ENCODE results near the gene CENPK. TPM values are rescaled to one million over a fixed set of nuclear protein-coding genes. Genes with fewer than 3 reads are reported as not detected.
"Not testable (repeated sequence)": the region's sequence is repeated elsewhere in the genome, so short reads cannot be mapped to it uniquely, and the experiment has no call there.

CENPK gene
- total RNA-seq, 2 donors from 2014 or later, result 70.5 to 104 TPM

- not testable (repeated sequence) for H3K36me3 Mint-ChIP-seq (ENCODE audit: insufficient read depth in 2 of 2); H3K27ac Mint-ChIP-seq; H3K27me3 Mint-ChIP-seq (ENCODE audit: low read depth)
Measured at GRCh38 chr5:65486803-65487202, 76.2 kb downstream of the CENPK start.

GRCh38 chr5:65485405-65485804, 77.6 kb downstream of the CENPK start:
- H3K27ac Mint-ChIP-seq, result no peak overlapping the region
- peaks cover 15% of the 10 kb centered on the region for H3K4me1 Mint-ChIP-seq (ENCODE audit: low read depth)
- DNase-seq (no peak), ATAC-seq (replicated peaks in 1 of 2) (no peak)
- H3K4me3 Mint-ChIP-seq, result no peak overlapping the region
- peaks cover 0 to 1% of the 10 kb centered on the region in 2 donors for H3K36me3 Mint-ChIP-seq (ENCODE audit: insufficient read depth in 2 of 2)
- H3K27me3 Mint-ChIP-seq (ENCODE audit: low read depth), result no peaks in the 10 kb centered on the region
- no peaks in the 10 kb centered on the region for H3K9me3 Mint-ChIP-seq

More at GRCh38 chr5:65486803-65487202, 76.2 kb downstream of the CENPK start:
- not testable (repeated sequence) for H3K4me3 Mint-ChIP-seq; H3K9me3 Mint-ChIP-seq; DNase-seq; ATAC-seq (replicated peaks in 1 of 2)
- H3K4me1 Mint-ChIP-seq (ENCODE audit: low read depth), result peaks cover 15% of the 10 kb centered on the region

- H3K36me3 Mint-ChIP-seq (ENCODE audit: insufficient read depth in 2 of 2), result peaks cover 0 to 1% of the 10 kb centered on the region in 2 donors
- no peak overlapping the region for H3K4me3 Mint-ChIP-seq
- DNase-seq, result no peak
- peak; percentile 49 to 51 for ATAC-seq (replicated peaks in 1 of 2)
- H3K27ac Mint-ChIP-seq, result peak overlapping the region; percentile 93
- H3K4me1 Mint-ChIP-seq (ENCODE audit: low read depth), result peaks cover 15% of the 10 kb centered on the region
- no peaks in the 10 kb centered on the region for H3K27me3 Mint-ChIP-seq (ENCODE audit: low read depth)
- no peaks in the 10 kb centered on the region for H3K9me3 Mint-ChIP-seq
Measured at GRCh38 chr5:65483546-65484346, 79.2 kb downstream of the CENPK start.

GRCh38 chr5:65482736-65483545, 80.0 kb downstream of the CENPK start:
- Mint-ChIP-seq H3K27me3 (ENCODE audit: low read depth) (no peaks in the 10 kb centered on the region), H3K27ac (peak overlapping the region; percentile 97), H3K4me3 (no peak overlapping the region), H3K36me3 (ENCODE audit: insufficient read depth in 2 of 2) (peaks cover 0 to 1% of the 10 kb centered on the region in 2 donors), H3K4me1 (ENCODE audit: low read depth) (peaks cover 15% of the 10 kb centered on the region), H3K9me3 (no peaks in the 10 kb centered on the region)
- ATAC-seq (replicated peaks in 1 of 2) (no peak), DNase-seq (peak in 1 of 2 donors; percentile 9)

GRCh38 chr5:65482296-65482735, 80.7 kb downstream of the CENPK start:
- Mint-ChIP-seq H3K36me3 (ENCODE audit: insufficient read depth in 2 of 2) (peaks cover 0 to 1% of the 10 kb centered on the region in 2 donors), H3K27me3 (ENCODE audit: low read depth) (no peaks in the 10 kb centered on the region), H3K4me1 (ENCODE audit: low read depth) (peaks cover 15% of the 10 kb centered on the region), H3K27ac (peak overlapping the region; percentile 97), H3K9me3 (no peaks in the 10 kb centered on the region), H3K4me3 (no peak overlapping the region)
- DNase-seq, result no peak
- peak; percentile 15 to 20 for ATAC-seq (replicated peaks in 1 of 2)

- Mint-ChIP-seq H3K4me1 (ENCODE audit: low read depth) (peaks cover 15% of the 10 kb centered on the region), H3K27me3 (ENCODE audit: low read depth) (no peaks in the 10 kb centered on the region)
- peak; percentile 94 to 95 for ATAC-seq (replicated peaks in 1 of 2)
Measured at GRCh38 chr5:65481635-65482295, 81.2 kb downstream of the CENPK start, which contains the start of gene ADAMTS6. ADAMTS6 (minus strand) TSS chr5:65481920; CDS start chr5:65473673, 8,247 bp downstream.

GRCh38 chr5:65481171-65481581, 81.8 kb downstream of the CENPK start:
- H3K27ac Mint-ChIP-seq, result peak overlapping the region; percentile 97
- no peak overlapping the region for H3K4me3 Mint-ChIP-seq
- no peaks in the 10 kb centered on the region for H3K27me3 Mint-ChIP-seq (ENCODE audit: low read depth)
- H3K9me3 Mint-ChIP-seq, result no peaks in the 10 kb centered on the region
- H3K36me3 Mint-ChIP-seq (ENCODE audit: insufficient read depth in 2 of 2), result peaks cover 0 to 1% of the 10 kb centered on the region in 2 donors
- ATAC-seq (replicated peaks in 1 of 2), result peak; percentile 13 to 18
- DNase-seq, result no peak
- H3K4me1 Mint-ChIP-seq (ENCODE audit: low read depth), result peaks cover 15% of the 10 kb centered on the region

More at GRCh38 chr5:65481635-65482295, 81.2 kb downstream of the CENPK start, which contains the start of gene ADAMTS6:
- DNase-seq, result peak; percentile 78 to 82
- H3K36me3 Mint-ChIP-seq (ENCODE audit: insufficient read depth in 2 of 2), result peaks cover 0 to 1% of the 10 kb centered on the region in 2 donors
- H3K27ac Mint-ChIP-seq, result peak within 1 kb of the TSS; percentile 97
- no peaks in the 10 kb centered on the region for H3K9me3 Mint-ChIP-seq
- H3K4me3 Mint-ChIP-seq, result no peak within 1 kb of the TSS

GRCh38 chr5:65480306-65480865, 82.6 kb downstream of the CENPK start:
- DNase-seq, result peak; percentile 30 to 42
- ATAC-seq (replicated peaks in 1 of 2), result peak; percentile 29 to 43
- Mint-ChIP-seq H3K27ac (no peak overlapping the region), H3K4me3 (no peak overlapping the region), H3K4me1 (ENCODE audit: low read depth) (peaks cover 20% of the 10 kb centered on the region), H3K9me3 (no peaks in the 10 kb centered on the region), H3K36me3 (ENCODE audit: insufficient read depth in 2 of 2) (peaks cover 0 to 1% of the 10 kb centered on the region in 2 donors), H3K27me3 (ENCODE audit: low read depth) (no peaks in the 10 kb centered on the region)

GRCh38 chr5:65479527-65479926, 83.4 kb downstream of the CENPK start:
- H3K4me1 Mint-ChIP-seq (ENCODE audit: low read depth), result peaks cover 20% of the 10 kb centered on the region
- H3K27me3 Mint-ChIP-seq (ENCODE audit: low read depth), result no peaks in the 10 kb centered on the region
- peaks cover 0 to 1% of the 10 kb centered on the region in 2 donors for H3K36me3 Mint-ChIP-seq (ENCODE audit: insufficient read depth in 2 of 2)
- ATAC-seq (replicated peaks in 1 of 2), result no peak
- DNase-seq, result no peak
- no peaks in the 10 kb centered on the region for H3K9me3 Mint-ChIP-seq
- H3K27ac Mint-ChIP-seq, result no peak overlapping the region
- no peak overlapping the region for H3K4me3 Mint-ChIP-seq

- H3K27ac Mint-ChIP-seq, result no peak overlapping the region
- peaks cover 17% of the 10 kb centered on the region for H3K4me1 Mint-ChIP-seq (ENCODE audit: low read depth)
- H3K4me3 Mint-ChIP-seq, result no peak overlapping the region
- no peak for DNase-seq
- peaks cover 0 to 1% of the 10 kb centered on the region in 2 donors for H3K36me3 Mint-ChIP-seq (ENCODE audit: insufficient read depth in 2 of 2)
- ATAC-seq (replicated peaks in 1 of 2), result no peak
- no peaks in the 10 kb centered on the region for H3K9me3 Mint-ChIP-seq
- H3K27me3 Mint-ChIP-seq (ENCODE audit: low read depth), result no peaks in the 10 kb centered on the region
Measured at GRCh38 chr5:65478336-65478735, 84.6 kb downstream of the CENPK start.

- Mint-ChIP-seq H3K27ac (no peak overlapping the region), H3K4me1 (ENCODE audit: low read depth) (peaks cover 4% of the 10 kb centered on the region), H3K27me3 (ENCODE audit: low read depth) (no peaks in the 10 kb centered on the region), H3K36me3 (ENCODE audit: insufficient read depth in 2 of 2) (no peaks in the 10 kb centered on the region), H3K4me3 (no peak overlapping the region), H3K9me3 (no peaks in the 10 kb centered on the region)
- DNase-seq, result no peak
- peak; percentile 17 to 24 for ATAC-seq (replicated peaks in 1 of 2)
Measured at GRCh38 chr5:65475895-65476294, 87.1 kb downstream of the CENPK start.

- Mint-ChIP-seq H3K9me3 (no peaks in the 10 kb centered on the region), H3K27me3 (ENCODE audit: low read depth) (no peaks in the 10 kb centered on the region), H3K4me1 (ENCODE audit: low read depth) (peaks cover 4% of the 10 kb centered on the region), H3K36me3 (ENCODE audit: insufficient read depth in 2 of 2) (no peaks in the 10 kb centered on the region), H3K4me3 (no peak overlapping the region), H3K27ac (no peak overlapping the region)
- DNase-seq (no peak), ATAC-seq (replicated peaks in 1 of 2) (no peak)
Measured at GRCh38 chr5:65475336-65475735, 87.6 kb downstream of the CENPK start.

Measured in activated T-cell treated with anti-CD3 and anti-CD28 coated beads, Interleukin-2, amount 50 U/mL, for 72 hours (primary cell).